Mesenchymal stem cell (in vitro differentiated cells and primary cell): ENCODE data around the gene DST.

ENCODE experiments used
- DNase-seq: peaks from one replicate; pipeline ENCODE4 v3.0.0-alpha.2; 2013
- H2AFZ ChIP-seq: one replicate; pipeline ENCODE4 v1.6.1; 2013; ENCODE audit warnings: low read depth, mild to moderate bottlenecking, control low read depth, inconsistent platforms, low read length, moderate library complexity
- H2AK5ac ChIP-seq: 2 replicates; pipeline ENCODE4 v1.6.1; 2013; ENCODE audit warnings: low read length, moderate library complexity, mild to moderate bottlenecking, inconsistent platforms; ENCODE audit not compliant: severe bottlenecking
- H2BK120ac ChIP-seq: one replicate; pipeline ENCODE4 v1.6.1; 2013; ENCODE audit warnings: low read depth, mild to moderate bottlenecking, inconsistent platforms, low read length, moderate library complexity
- H2BK12ac ChIP-seq, 2 experiments: one replicate each; pipeline ENCODE4 v1.6.1; 2013; ENCODE audit warnings: inconsistent platforms in 2 of 2, low read length in 2 of 2, mild to moderate bottlenecking in 2 of 2, moderate library complexity in 2 of 2, control low read depth in 1 of 2
- H2BK15ac ChIP-seq: one replicate; pipeline ENCODE4 v1.6.1; 2013; ENCODE audit warnings: mild to moderate bottlenecking, low read depth, inconsistent platforms; ENCODE audit not compliant: poor library complexity, severe bottlenecking
- H2BK5ac ChIP-seq: 2 replicates; pipeline ENCODE4 v1.6.1; 2013; ENCODE audit warnings: low read depth, mild to moderate bottlenecking, low read length, control low read depth, inconsistent platforms; ENCODE audit not compliant: poor library complexity, severe bottlenecking
- H3K14ac ChIP-seq, 2 experiments: one replicate each; pipeline ENCODE4 v1.6.1; 2013; ENCODE audit warnings: inconsistent platforms in 2 of 2, low read length in 2 of 2, control low read depth in 1 of 2, mild to moderate bottlenecking in 1 of 2, moderate library complexity in 1 of 2
- H3K18ac ChIP-seq, 2 experiments: one replicate each; pipeline ENCODE4 v1.6.1; 2013; ENCODE audit warnings: inconsistent platforms in 2 of 2, low read length in 2 of 2, control low read depth in 1 of 2, low read depth in 1 of 2, mild to moderate bottlenecking in 1 of 2
- H3K23ac ChIP-seq, 2 experiments: one replicate each; pipeline ENCODE4 v1.6.1; 2013; ENCODE audit warnings: inconsistent platforms in 2 of 2, low read length in 2 of 2, mild to moderate bottlenecking in 2 of 2, moderate library complexity in 2 of 2, control low read depth in 1 of 2
- H3K27ac ChIP-seq: 2 replicates; pipeline ENCODE4 v1.5.1; 2013; ENCODE audit warnings: mild to moderate bottlenecking, moderate library complexity, low read length, control low read depth, inconsistent platforms; ENCODE audit not compliant: poor library complexity, severe bottlenecking
- H3K27me3 ChIP-seq, 2 experiments: 2 replicates each; pipeline versions ENCODE4 v1.6.1 to v1.7.0; 2013; ENCODE audit warnings: low read length in 2 of 2, mild to moderate bottlenecking in 2 of 2, moderate library complexity in 2 of 2, control low read depth in 1 of 2, inconsistent platforms in 1 of 2; ENCODE audit not compliant: control insufficient read depth in 1 of 2, insufficient read depth in 1 of 2
- H3K36me3 ChIP-seq, 2 experiments: 2 replicates each; pipeline versions ENCODE4 v1.6.1 to v1.7.0; 2013; ENCODE audit warnings: low read length in 2 of 2, control low read depth in 1 of 2, inconsistent platforms in 1 of 2, low read depth in 1 of 2, mild to moderate bottlenecking in 1 of 2; ENCODE audit not compliant: insufficient read depth in 2 of 2, control insufficient read depth in 1 of 2
- H3K4ac ChIP-seq, 2 experiments: one replicate each; pipeline ENCODE4 v1.6.1; 2013; ENCODE audit warnings: inconsistent platforms in 2 of 2, low read length in 2 of 2, mild to moderate bottlenecking in 2 of 2, moderate library complexity in 2 of 2, control low read depth in 1 of 2, low read depth in 1 of 2
- H3K4me1 ChIP-seq: 2 replicates; pipeline ENCODE4 v1.6.1; 2013; ENCODE audit warnings: low read depth, low read length, control low read depth; ENCODE audit not compliant: control insufficient read depth, insufficient read depth
- H3K4me2 ChIP-seq: 2 replicates; pipeline ENCODE4 v1.6.1; 2013; ENCODE audit warnings: low read length, mild to moderate bottlenecking, inconsistent platforms; ENCODE audit not compliant: poor library complexity, severe bottlenecking
- H3K4me3 ChIP-seq, 2 experiments: 2 replicates each; pipeline versions ENCODE4 v1.5.1 to v1.7.0; 2013; ENCODE audit warnings: low read length in 2 of 2, mild to moderate bottlenecking in 2 of 2, control low read depth in 1 of 2, low read depth in 1 of 2; ENCODE audit not compliant: insufficient read depth in 1 of 2
- H3K79me1 ChIP-seq: replicated peaks from 2 replicates; pipeline ENCODE4 v1.6.1; 2013; ENCODE audit warnings: mild to moderate bottlenecking, control low read depth, low read length, inconsistent platforms; ENCODE audit not compliant: poor library complexity, severe bottlenecking
- H3K9ac ChIP-seq: 2 replicates; pipeline ENCODE4 v1.7.0; 2013; ENCODE audit warnings: mild to moderate bottlenecking, low read length, moderate library complexity
- H3K9me3 ChIP-seq: 2 replicates; pipeline ENCODE4 v1.7.0; 2013; ENCODE audit warnings: mild to moderate bottlenecking, low read length; ENCODE audit not compliant: control insufficient read depth
- H4K8ac ChIP-seq: one replicate; pipeline ENCODE4 v1.6.1; 2013; ENCODE audit warnings: inconsistent platforms, mild to moderate bottlenecking, low read length, moderate library complexity
- H4K91ac ChIP-seq: one replicate; pipeline ENCODE4 v1.6.1; 2013; ENCODE audit warnings: mild to moderate bottlenecking, low read length, inconsistent platforms
- WGBS: methylation state at CpG from one replicate; pipeline ENCODE4 v1.1.7; 2013; ENCODE audit warnings: mixed read lengths; 5-methylcytosine and 5-hydroxymethylcytosine counted together

DST gene

GRCh38 chr6:56542364-56543331, 100.0 kb downstream of the DST start:
- peaks cover 2% of the 10 kb centered on the region for H3K79me1 ChIP-seq
- DNase-seq: peak; percentile 99
- under 1% methylated on average over 50 of the region's 50 CpGs for WGBS
- H2AFZ ChIP-seq: no peak overlapping the region
- no peaks in the 10 kb centered on the region for H3K27me3 ChIP-seq
- H3K4ac ChIP-seq: peak overlapping the region; percentile 38 to 57
- H3K18ac ChIP-seq: peak overlapping the region; percentile 9 to 62
- H3K9ac ChIP-seq: peak overlapping the region; percentile 95
- H4K91ac ChIP-seq: no peak overlapping the region
- H2BK15ac ChIP-seq: no peak overlapping the region
- H3K14ac ChIP-seq: no peak overlapping the region
- H3K4me3 ChIP-seq: peak overlapping the region; percentile 49 to 72
- peak overlapping the region; percentile 0 for H4K8ac ChIP-seq
- no peak overlapping the region for H2BK120ac ChIP-seq
- H2BK5ac ChIP-seq: no peak overlapping the region
- no peak overlapping the region for H3K23ac ChIP-seq
- H2BK12ac ChIP-seq: no peak overlapping the region
- no peaks in the 10 kb centered on the region for H3K9me3 ChIP-seq
- H3K27ac ChIP-seq: peak overlapping the region; percentile 77
- peak overlapping the region; percentile 69 for H3K4me2 ChIP-seq
- no peak overlapping the region for H2AK5ac ChIP-seq
- peaks cover 7% of the 10 kb centered on the region for H3K4me1 ChIP-seq
- H3K36me3 ChIP-seq: peaks cover 0 to 8% of the 10 kb centered on the region in 2 experiments

- Histone ChIP-seq H3K9ac (peak overlapping the region; percentile 95), H2BK120ac (no peak overlapping the region), H3K4me1 (peaks cover 7% of the 10 kb centered on the region), H3K27ac (peak overlapping the region; percentile 77), H4K91ac (no peak overlapping the region), H3K23ac (no peak overlapping the region), H3K79me1 (peaks cover 4% of the 10 kb centered on the region), H3K4ac (no peak overlapping the region), H3K9me3 (no peaks in the 10 kb centered on the region), H3K14ac (no peak overlapping the region), H3K4me2 (peak overlapping the region; percentile 63), H3K18ac (no peak overlapping the region), H3K4me3 (peak overlapping the region in 1 of 2 experiments; percentile 72), H2BK5ac (no peak overlapping the region), H2BK15ac (no peak overlapping the region), H4K8ac (no peak overlapping the region), H3K27me3 (no peaks in the 10 kb centered on the region), H3K36me3 (peaks cover 0 to 5% of the 10 kb centered on the region in 2 experiments), H2BK12ac (no peak overlapping the region), H2AFZ (no peak overlapping the region), H2AK5ac (no peak overlapping the region)
- 7% methylated on average over 2 of the region's 3 CpGs for WGBS
- peak; percentile 32 for DNase-seq
These were observed 100.8 kb downstream of the DST start for GRCh38 chr6:56541741-56542360.

- Histone ChIP-seq H2BK120ac (no peak overlapping the region), H3K9me3 (no peaks in the 10 kb centered on the region), H2BK5ac (no peak overlapping the region), H3K4ac (no peak overlapping the region), H3K27ac (peak overlapping the region; percentile 30), H2BK15ac (no peak overlapping the region), H3K14ac (no peak overlapping the region), H3K79me1 (peaks cover 5% of the 10 kb centered on the region), H2AFZ (no peak overlapping the region), H3K9ac (peak overlapping the region; percentile 95), H2AK5ac (no peak overlapping the region), H3K36me3 (peaks cover 0 to 11% of the 10 kb centered on the region in 2 experiments), H4K91ac (no peak overlapping the region), H3K4me1 (peaks cover 7% of the 10 kb centered on the region), H3K27me3 (no peaks in the 10 kb centered on the region), H4K8ac (no peak overlapping the region), H3K18ac (no peak overlapping the region), H3K4me2 (no peak overlapping the region), H3K4me3 (peak overlapping the region in 1 of 2 experiments; percentile 72), H3K23ac (no peak overlapping the region), H2BK12ac (no peak overlapping the region)
- WGBS: 94% methylated on average over 8 of the region's 11 CpGs
- DNase-seq: no peak
These were observed 101.6 kb downstream of the DST start for GRCh38 chr6:56541030-56541600.
